Measurements from ENCODE around the gene HOXA4. TPM values are rescaled to one million over a fixed set of nuclear protein-coding genes. Genes with fewer than 3 reads are reported as not detected.

Gene HOXA4
- total and polyA plus RNA-seq, 10 of the 15 experiments (the other 5 are each of a cell fraction or from before 2014, with no cell fraction given) = 0.07 TPM; not detected in 9

DNA sequence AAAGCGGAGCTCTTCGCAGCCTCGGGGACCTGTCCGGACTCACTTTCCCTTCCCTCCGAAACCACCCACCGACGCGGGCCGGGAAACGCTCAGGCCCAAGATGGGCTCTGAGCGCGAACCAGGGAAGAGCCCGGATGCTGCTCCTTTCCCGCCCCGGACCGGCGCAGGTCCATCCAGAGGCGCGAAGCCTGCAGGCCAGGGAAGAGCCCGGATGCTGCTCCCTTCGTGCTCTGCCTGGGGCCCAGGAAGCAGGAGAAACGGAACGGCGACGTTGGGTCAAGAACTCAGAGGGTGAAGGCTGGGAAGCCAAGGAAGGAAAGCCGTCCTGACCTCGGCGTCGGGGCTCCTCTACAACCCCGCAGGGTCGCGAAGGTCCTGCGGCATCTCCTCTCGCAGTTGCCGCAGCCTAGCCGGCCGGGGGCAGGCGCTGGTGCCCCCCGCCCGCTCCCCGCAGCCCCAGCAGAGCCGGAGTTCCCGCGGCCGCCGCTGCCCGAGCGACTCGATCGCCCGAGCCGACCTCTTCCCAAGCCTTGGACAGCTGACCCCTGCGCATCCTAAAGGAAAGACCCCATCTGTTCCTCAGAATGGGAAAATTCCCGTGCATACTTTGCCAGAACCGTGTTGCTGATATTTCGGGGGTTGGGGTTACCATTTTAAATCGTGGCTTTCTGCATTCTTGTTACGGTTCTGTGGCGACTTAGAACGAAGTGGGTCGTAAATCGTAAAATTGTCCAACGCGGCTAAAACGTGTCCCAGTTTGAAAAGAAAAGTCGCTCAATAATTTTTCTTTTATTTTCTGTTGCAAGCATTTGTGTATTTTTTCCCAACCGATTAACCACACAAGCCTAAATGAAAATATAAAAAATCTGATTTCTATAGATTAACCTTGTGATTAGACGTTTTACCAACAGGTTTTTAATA, 42.3 kb downstream of the HOXA4 start:
- Histone ChIP-seq H3K4me1 (ENCODE audit: control insufficient read depth, insufficient read depth, low read length) (no peaks in the 10 kb centered on the region), H3K9ac (ENCODE audit: control insufficient read depth, insufficient read depth, low read length) (no peak overlapping the region), H3K36me3 (ENCODE audit: control insufficient read depth in 2 of 2, insufficient read depth in 2 of 2, low read length in 1 of 2) (no peaks in the 10 kb centered on the region), H3K27me3 (replicated peaks in 1 of 2; ENCODE audit: control insufficient read depth in 2 of 2, insufficient read depth in 2 of 2, low read length in 1 of 2) (peaks cover 0 to 23% of the 10 kb centered on the region in 2 experiments; a peak in 2 of 4 replicates), H3K4me2 (ENCODE audit: control insufficient read depth, insufficient read depth) (no peak overlapping the region), H2AFZ (ENCODE audit: control insufficient read depth, low read depth, low read length) (no peak overlapping the region), H3K27ac (ENCODE audit: control insufficient read depth, insufficient read depth) (no peak overlapping the region), H3K79me2 (ENCODE audit: control insufficient read depth, insufficient read depth, low read length) (no peaks in the 10 kb centered on the region), H3K4me3 (no peak overlapping the region), H3K9me3 (replicated peaks; ENCODE audit: control insufficient read depth, insufficient read depth, low read length) (peaks cover 3% of the 10 kb centered on the region; the same call in 1 of the 3 replicates), H4K20me1 (ENCODE audit: control insufficient read depth, insufficient read depth) (no peaks in the 10 kb centered on the region)
- ChIA-PET SMC1A (ENCODE audit: uncharacterized antibody, unreplicated experiment) (no interaction called here), RAD21 (ENCODE audit: unreplicated experiment) (no interaction called here), POLR2A (no interaction called here), CTCF (no interaction called here)
- intact Hi-C loops (cut with micrococcal nuclease; ENCODE audit: unreplicated experiment) = no loop called here
- in situ Hi-C loops (cut with MboI) = no loop called here
- DNase-seq (ENCODE audit: low read depth, low spot score) = no peak
- TF ChIP-seq IKZF1 (conservative IDR thresholded peaks at IDR 0.05) (no peak), CHD4 (IDR thresholded peaks at IDR 0.05) (no peak), ATF7 (IDR thresholded peaks at IDR 0.05; ENCODE audit: low read depth) (no peak)
- TF ChIP-seq, protein P1, sequence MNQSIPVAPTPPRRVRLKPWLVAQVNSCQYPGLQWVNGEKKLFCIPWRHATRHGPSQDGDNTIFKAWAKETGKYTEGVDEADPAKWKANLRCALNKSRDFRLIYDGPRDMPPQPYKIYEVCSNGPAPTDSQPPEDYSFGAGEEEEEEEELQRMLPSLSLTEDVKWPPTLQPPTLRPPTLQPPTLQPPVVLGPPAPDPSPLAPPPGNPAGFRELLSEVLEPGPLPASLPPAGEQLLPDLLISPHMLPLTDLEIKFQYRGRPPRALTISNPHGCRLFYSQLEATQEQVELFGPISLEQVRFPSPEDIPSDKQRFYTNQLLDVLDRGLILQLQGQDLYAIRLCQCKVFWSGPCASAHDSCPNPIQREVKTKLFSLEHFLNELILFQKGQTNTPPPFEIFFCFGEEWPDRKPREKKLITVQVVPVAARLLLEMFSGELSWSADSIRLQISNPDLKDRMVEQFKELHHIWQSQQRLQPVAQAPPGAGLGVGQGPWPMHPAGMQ (IDR thresholded peaks at IDR 0.05; ENCODE audit: borderline replicate concordance) = no peak
- no peak for FAIRE-seq
- no peak for ATAC-seq
- BruUV-seq (replicated peaks) = no TSS peak
- WGBS (ENCODE audit: insufficient coverage, insufficient replicate concordance, low lambda C conversion rate, missing lambda C conversion rate) = 33% methylated on average over 50 of the region's 68 CpGs
